H7 (cell line): ENCODE results near the gene NIBAN1. TPM values are rescaled to one million over a fixed set of nuclear protein-coding genes. Genes with fewer than 3 reads are reported as not detected.

Source experiments
- total RNA-seq: library from RNA; depleted of rRNA; stranded (reverse); fragments of >200 nt; shearing (Covaris generic); gene quantifications from 2 replicates; pipeline ENCODE4 v1.2.3, GENCODE V29; 2014; rRNA removed

The NIBAN1 gene
- total RNA-seq, 1 experiment from 2014 or later: 3.8 TPM

Other genes with a start within 250 kb of the NIBAN1 start
- gene EDEM3, start 219.7 kb downstream of the NIBAN1 start, total RNA-seq: 14.5 and 21.1 TPM in 2 replicates
- 41.3 and 53.0 TPM in 2 replicates for gene RNF2, start 71.0 kb upstream of the NIBAN1 start, total RNA-seq
- gene TRMT1L, start 182.4 kb upstream of the NIBAN1 start, total RNA-seq: 24.5 and 50.5 TPM in 2 replicates
- gene SWT1, start 182.7 kb upstream of the NIBAN1 start, total RNA-seq: 6.3 and 8.6 TPM in 2 replicates